DND-41 (cell line): ENCODE data around the gene S100A7.

Source experiments
- CTCF ChIP-seq: IDR thresholded peaks from 2 replicates; pipeline ENCODE4 v1.5.1; 2012; ENCODE audit warnings: borderline replicate concordance, low read length, moderate library complexity, mild to moderate bottlenecking; ENCODE audit not compliant: poor library complexity, severe bottlenecking; ENCODE audit errors: extremely low read depth
- EZH2 ChIP-seq: IDR thresholded peaks from 3 replicates; pipeline ENCODE4 v1.6.1; 2012; ENCODE audit warnings: borderline replicate concordance, low read depth, mild to moderate bottlenecking, moderate library complexity, low read length, inconsistent platforms; ENCODE audit not compliant: severe bottlenecking

- TF ChIP-seq EZH2, result no peak
- TF ChIP-seq CTCF, result no peak
Measured at GRCh38 chr1:153476491-153477093, 16.1 kb upstream of the S100A7 start.
